ENCODE measurements around the gene IFRD2. TPM values are rescaled to one million over a fixed set of nuclear protein-coding genes. Genes with fewer than 3 reads are reported as not detected.

The IFRD2 gene
- total and polyA plus RNA-seq, 2 of the 13 experiments (the other 11 are each of a cell fraction or from before 2014, with no cell fraction given): 32.8 to 96.1 TPM

DNA sequence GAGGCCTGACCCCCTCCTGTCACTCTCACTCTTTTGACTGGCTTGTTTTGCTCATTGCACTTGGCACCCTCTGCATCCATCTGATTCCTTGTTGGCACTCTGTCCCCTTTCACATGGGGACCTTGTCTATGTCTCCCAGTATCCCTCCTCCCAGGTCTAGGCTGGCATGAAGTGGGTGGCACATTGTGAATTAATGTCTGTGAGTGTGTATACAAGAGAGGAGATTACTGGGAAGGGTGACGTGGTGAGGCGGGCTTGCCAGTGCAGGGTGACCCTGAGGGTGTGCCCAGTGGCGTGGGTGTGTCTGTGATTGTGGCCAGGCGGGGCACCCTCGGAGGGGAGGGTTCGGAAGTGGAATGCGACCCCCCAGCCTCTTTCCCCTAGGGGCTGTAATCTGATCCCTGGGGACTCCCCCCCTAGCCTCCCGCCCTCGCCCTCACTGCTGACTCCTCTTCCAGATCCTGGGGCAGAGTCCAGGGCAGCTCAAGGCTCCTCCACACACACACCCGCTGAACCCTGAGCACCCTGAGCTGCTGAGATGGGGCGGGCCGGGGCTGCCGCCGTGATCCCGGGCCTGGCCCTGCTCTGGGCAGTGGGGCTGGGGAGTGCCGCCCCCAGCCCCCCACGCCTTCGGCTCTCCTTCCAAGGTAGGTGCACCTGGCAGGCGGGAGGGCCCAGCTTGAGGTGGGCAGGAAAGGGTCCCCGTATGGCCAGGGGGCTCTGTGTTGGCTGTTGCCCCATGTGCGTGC is 23.4 kb downstream of the IFRD2 start, which contains the start of gene SEMA3B (continued):
- TF ChIP-seq, protein P1, sequence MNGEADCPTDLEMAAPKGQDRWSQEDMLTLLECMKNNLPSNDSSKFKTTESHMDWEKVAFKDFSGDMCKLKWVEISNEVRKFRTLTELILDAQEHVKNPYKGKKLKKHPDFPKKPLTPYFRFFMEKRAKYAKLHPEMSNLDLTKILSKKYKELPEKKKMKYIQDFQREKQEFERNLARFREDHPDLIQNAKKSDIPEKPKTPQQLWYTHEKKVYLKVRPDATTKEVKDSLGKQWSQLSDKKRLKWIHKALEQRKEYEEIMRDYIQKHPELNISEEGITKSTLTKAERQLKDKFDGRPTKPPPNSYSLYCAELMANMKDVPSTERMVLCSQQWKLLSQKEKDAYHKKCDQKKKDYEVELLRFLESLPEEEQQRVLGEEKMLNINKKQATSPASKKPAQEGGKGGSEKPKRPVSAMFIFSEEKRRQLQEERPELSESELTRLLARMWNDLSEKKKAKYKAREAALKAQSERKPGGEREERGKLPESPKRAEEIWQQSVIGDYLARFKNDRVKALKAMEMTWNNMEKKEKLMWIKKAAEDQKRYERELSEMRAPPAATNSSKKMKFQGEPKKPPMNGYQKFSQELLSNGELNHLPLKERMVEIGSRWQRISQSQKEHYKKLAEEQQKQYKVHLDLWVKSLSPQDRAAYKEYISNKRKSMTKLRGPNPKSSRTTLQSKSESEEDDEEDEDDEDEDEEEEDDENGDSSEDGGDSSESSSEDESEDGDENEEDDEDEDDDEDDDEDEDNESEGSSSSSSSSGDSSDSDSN (CRISPR knock-in tag; IDR thresholded peaks at IDR 0.05): peak; percentile 38; the same call in 1 of the 2 replicates
- TF ChIP-seq, protein P2, sequence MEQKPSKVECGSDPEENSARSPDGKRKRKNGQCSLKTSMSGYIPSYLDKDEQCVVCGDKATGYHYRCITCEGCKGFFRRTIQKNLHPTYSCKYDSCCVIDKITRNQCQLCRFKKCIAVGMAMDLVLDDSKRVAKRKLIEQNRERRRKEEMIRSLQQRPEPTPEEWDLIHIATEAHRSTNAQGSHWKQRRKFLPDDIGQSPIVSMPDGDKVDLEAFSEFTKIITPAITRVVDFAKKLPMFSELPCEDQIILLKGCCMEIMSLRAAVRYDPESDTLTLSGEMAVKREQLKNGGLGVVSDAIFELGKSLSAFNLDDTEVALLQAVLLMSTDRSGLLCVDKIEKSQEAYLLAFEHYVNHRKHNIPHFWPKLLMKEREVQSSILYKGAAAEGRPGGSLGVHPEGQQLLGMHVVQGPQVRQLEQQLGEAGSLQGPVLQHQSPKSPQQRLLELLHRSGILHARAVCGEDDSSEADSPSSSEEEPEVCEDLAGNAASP (CRISPR knock-in tag; IDR thresholded peaks at IDR 0.05; ENCODE audit: borderline replicate concordance): peak; percentile 52; the same call in 1 of the 2 replicates
- TF ChIP-seq, protein P3, sequence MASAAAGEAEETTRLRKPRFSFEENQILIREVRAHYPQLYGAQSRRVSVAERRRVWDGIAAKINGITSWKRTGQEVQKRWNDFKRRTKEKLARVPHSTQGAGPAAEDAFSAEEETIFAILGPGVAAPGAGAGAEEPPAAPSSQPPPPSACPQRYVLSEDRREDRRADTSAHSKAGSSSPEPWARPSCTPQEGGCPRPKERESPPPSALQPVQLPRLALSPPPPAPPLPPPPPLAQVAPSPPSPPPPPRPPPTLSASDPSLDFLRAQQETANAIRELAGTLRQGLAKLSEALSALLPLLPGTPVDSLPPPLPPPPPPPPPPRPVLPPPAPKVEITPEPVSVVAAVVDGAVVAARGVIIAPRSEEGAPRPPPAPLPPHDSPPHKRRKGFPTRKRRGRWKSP (CRISPR knock-in tag; IDR thresholded peaks at IDR 0.05): no peak
- TF ChIP-seq ZSCAN31 (CRISPR knock-in tag; IDR thresholded peaks at IDR 0.05; ENCODE audit: low read depth) (peak; percentile 45; the same call in 1 of the 2 replicates), ZKSCAN1 (IDR thresholded peaks at IDR 0.05; ENCODE audit: low read length) (no peak), ERF (CRISPR knock-in tag; IDR thresholded peaks at IDR 0.05) (peak; percentile 18; the same call in 1 of the 2 replicates), TCF12 (IDR thresholded peaks at IDR 0.05) (no peak), TCF12 (CRISPR knock-in tag; IDR thresholded peaks at IDR 0.05) (peak; percentile 86; the same call in 1 of the 2 replicates), SMAD3 (CRISPR knock-in tag; IDR thresholded peaks at IDR 0.05) (0 out of 2 replicates have a peak, but pooled peaks have one; percentile 55), ELF3 (CRISPR knock-in tag; IDR thresholded peaks at IDR 0.05) (peak; percentile 10; the same call in 1 of the 2 replicates), SAP130 (CRISPR knock-in tag; IDR thresholded peaks at IDR 0.05; ENCODE audit: low read depth) (peak; percentile 75), LCORL (IDR thresholded peaks at IDR 0.05) (no peak), LCORL (CRISPR knock-in tag; IDR thresholded peaks at IDR 0.05) (peak; percentile 78), POLR2G (IDR thresholded peaks at IDR 0.05; ENCODE audit: low read depth, low read length) (peak; percentile 71)
- TF ChIP-seq, protein P4, sequence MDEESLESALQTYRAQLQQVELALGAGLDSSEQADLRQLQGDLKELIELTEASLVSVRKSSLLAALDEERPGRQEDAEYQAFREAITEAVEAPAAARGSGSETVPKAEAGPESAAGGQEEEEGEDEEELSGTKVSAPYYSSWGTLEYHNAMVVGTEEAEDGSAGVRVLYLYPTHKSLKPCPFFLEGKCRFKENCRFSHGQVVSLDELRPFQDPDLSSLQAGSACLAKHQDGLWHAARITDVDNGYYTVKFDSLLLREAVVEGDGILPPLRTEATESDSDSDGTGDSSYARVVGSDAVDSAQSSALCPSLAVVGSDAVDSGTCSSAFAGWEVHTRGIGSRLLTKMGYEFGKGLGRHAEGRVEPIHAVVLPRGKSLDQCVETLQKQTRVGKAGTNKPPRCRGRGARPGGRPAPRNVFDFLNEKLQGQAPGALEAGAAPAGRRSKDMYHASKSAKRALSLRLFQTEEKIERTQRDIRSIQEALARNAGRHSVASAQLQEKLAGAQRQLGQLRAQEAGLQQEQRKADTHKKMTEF (CRISPR knock-in tag; IDR thresholded peaks at IDR 0.05): peak; percentile 43; the same call in 1 of the 2 replicates
- TF ChIP-seq, protein P5, sequence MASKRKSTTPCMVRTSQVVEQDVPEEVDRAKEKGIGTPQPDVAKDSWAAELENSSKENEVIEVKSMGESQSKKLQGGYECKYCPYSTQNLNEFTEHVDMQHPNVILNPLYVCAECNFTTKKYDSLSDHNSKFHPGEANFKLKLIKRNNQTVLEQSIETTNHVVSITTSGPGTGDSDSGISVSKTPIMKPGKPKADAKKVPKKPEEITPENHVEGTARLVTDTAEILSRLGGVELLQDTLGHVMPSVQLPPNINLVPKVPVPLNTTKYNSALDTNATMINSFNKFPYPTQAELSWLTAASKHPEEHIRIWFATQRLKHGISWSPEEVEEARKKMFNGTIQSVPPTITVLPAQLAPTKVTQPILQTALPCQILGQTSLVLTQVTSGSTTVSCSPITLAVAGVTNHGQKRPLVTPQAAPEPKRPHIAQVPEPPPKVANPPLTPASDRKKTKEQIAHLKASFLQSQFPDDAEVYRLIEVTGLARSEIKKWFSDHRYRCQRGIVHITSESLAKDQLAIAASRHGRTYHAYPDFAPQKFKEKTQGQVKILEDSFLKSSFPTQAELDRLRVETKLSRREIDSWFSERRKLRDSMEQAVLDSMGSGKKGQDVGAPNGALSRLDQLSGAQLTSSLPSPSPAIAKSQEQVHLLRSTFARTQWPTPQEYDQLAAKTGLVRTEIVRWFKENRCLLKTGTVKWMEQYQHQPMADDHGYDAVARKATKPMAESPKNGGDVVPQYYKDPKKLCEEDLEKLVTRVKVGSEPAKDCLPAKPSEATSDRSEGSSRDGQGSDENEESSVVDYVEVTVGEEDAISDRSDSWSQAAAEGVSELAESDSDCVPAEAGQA (IDR thresholded peaks at IDR 0.05; ENCODE audit: low read depth): no peak
- TF ChIP-seq, protein P5 (CRISPR knock-in tag; IDR thresholded peaks at IDR 0.05; ENCODE audit: borderline replicate concordance): no peak

All from HepG2 (cell line).